WTC11 (cell line): Measurements from ENCODE around the gene THSD4. TPM values are rescaled to one million over a fixed set of nuclear protein-coding genes. Genes with fewer than 3 reads are reported as not detected.

Experiments
- ATAC-seq: fragments of 200-7000 bp; cut with Tn5 transposase; 2 replicates; pipeline ENCODE4 v1.10.0; 2021; ENCODE audit warnings: mild to moderate bottlenecking, moderate library complexity
- CTCF ChIA-PET: fragments of 300-600 bp; sonication (Branson Sonifier 250); formaldehyde crosslinking; loops from one replicate; lab custom pipeline; 2021; ENCODE audit warnings: antibody characterized with exemption; lab: Charles Lee
- POLR2A ChIA-PET: fragments of 350-600 bp; sonication (Branson Sonifier 250); formaldehyde crosslinking; loops from one replicate; lab custom pipeline; 2021; ENCODE audit warnings: antibody characterized with exemption; lab: Charles Lee
- DNase-seq: peaks from one replicate; pipeline ENCODE4 v3.0.0; 2021; ENCODE audit warnings: low spot score
- H3K27ac Mint-ChIP-seq: 2 replicates; pipeline ENCODE4 v1.8.0; 2021; ENCODE audit warnings: mixed read lengths
- H3K27me3 Mint-ChIP-seq: 2 replicates; pipeline ENCODE4 v1.8.0; 2021; ENCODE audit warnings: low read depth, mild to moderate bottlenecking, moderate library complexity, mixed read lengths
- H3K36me3 Mint-ChIP-seq: 2 replicates; pipeline ENCODE4 v1.8.0; 2021; ENCODE audit warnings: mixed read lengths
- H3K4me1 Mint-ChIP-seq: 2 replicates; pipeline ENCODE4 v1.8.0; 2022; ENCODE audit warnings: mixed read lengths
- H3K4me3 Mint-ChIP-seq: 2 replicates; pipeline ENCODE4 v1.8.0; 2021; ENCODE audit warnings: mild to moderate bottlenecking, moderate library complexity, mixed read lengths
- H3K9me3 Mint-ChIP-seq: 2 replicates; pipeline ENCODE4 v1.8.0; 2021; ENCODE audit warnings: mixed read lengths
- ATF1 ChIP-seq: sonication (generic); formaldehyde crosslinking; IDR thresholded peaks from 2 replicates; pipeline ENCODE4 v1.8.1; 2023; ENCODE audit warnings: mild to moderate bottlenecking, moderate library complexity, missing genetic modification reagents
- ELF4 ChIP-seq: sonication (generic); formaldehyde crosslinking; IDR thresholded peaks from 2 replicates; pipeline ENCODE4 v1.8.1; 2022; ENCODE audit warnings: low read depth, mild to moderate bottlenecking, moderate library complexity, missing genetic modification reagents
- EMX1 ChIP-seq: fragments of 250-450 bp; sonication (Bioruptor Pico); IDR thresholded peaks from 2 replicates; pipeline ENCODE4 v1.8.0; 2021; ENCODE audit warnings: mild to moderate bottlenecking
- ESRRA ChIP-seq: sonication (generic); formaldehyde crosslinking; IDR thresholded peaks from 2 replicates; pipeline ENCODE4 v1.8.1; 2022; ENCODE audit warnings: mild to moderate bottlenecking, missing genetic modification reagents, borderline replicate concordance
- FOXK1 ChIP-seq: sonication (generic); formaldehyde crosslinking; IDR thresholded peaks from 2 replicates; pipeline ENCODE4 v1.8.0; 2022; ENCODE audit warnings: mild to moderate bottlenecking, moderate library complexity, missing genetic modification reagents
- FOXP1 ChIP-seq: sonication (generic); formaldehyde crosslinking; IDR thresholded peaks from 2 replicates; pipeline ENCODE4 v1.8.0; 2022; ENCODE audit warnings: missing genetic modification reagents, mild to moderate bottlenecking, moderate library complexity, borderline replicate concordance
- GABPB1 ChIP-seq: sonication (generic); formaldehyde crosslinking; IDR thresholded peaks from 2 replicates; pipeline ENCODE4 v1.8.1; 2023; ENCODE audit warnings: mild to moderate bottlenecking, missing genetic modification reagents
- GRHL2 ChIP-seq: fragments of 250-450 bp; sonication (Bioruptor Pico); IDR thresholded peaks from 2 replicates; pipeline ENCODE4 v1.8.0; 2022; ENCODE audit warnings: mild to moderate bottlenecking, moderate library complexity; ENCODE audit not compliant: insufficient replicate concordance, severe bottlenecking
- IRF2 ChIP-seq: sonication (generic); formaldehyde crosslinking; IDR thresholded peaks from 2 replicates; pipeline ENCODE4 v1.8.0; 2022; ENCODE audit warnings: low read depth, missing genetic modification reagents, borderline replicate concordance
- JAZF1 ChIP-seq: fragments of 250-450 bp; sonication (Bioruptor Pico); IDR thresholded peaks from 2 replicates; pipeline ENCODE4 v1.9.0; 2021; ENCODE audit warnings: moderate library complexity, mild to moderate bottlenecking, inconsistent platforms
- NFYB ChIP-seq: sonication (generic); formaldehyde crosslinking; conservative IDR thresholded peaks from 2 replicates; pipeline ENCODE4 v1.8.0; 2022; ENCODE audit warnings: low read depth, missing genetic modification reagents
- NR1H2 ChIP-seq: sonication (generic); formaldehyde crosslinking; IDR thresholded peaks from 2 replicates; pipeline ENCODE4 v1.9.0; 2021; ENCODE audit warnings: mild to moderate bottlenecking, moderate library complexity, missing genetic modification reagents
- PRRX2 ChIP-seq: fragments of 250-450 bp; sonication (Bioruptor Pico); IDR thresholded peaks from 2 replicates; pipeline ENCODE4 v1.8.0; 2021; ENCODE audit warnings: mild to moderate bottlenecking
- RORB ChIP-seq: fragments of 250-450 bp; sonication (Bioruptor Pico); IDR thresholded peaks from 2 replicates; pipeline ENCODE4 v1.9.0; 2021; ENCODE audit warnings: mild to moderate bottlenecking
- SMAD4 ChIP-seq: sonication (generic); formaldehyde crosslinking; IDR thresholded peaks from 2 replicates; pipeline ENCODE4 v1.8.0; 2022; ENCODE audit warnings: mild to moderate bottlenecking, missing genetic modification reagents
- SOX15 ChIP-seq: fragments of 250-450 bp; sonication (Bioruptor Pico); IDR thresholded peaks from 2 replicates; pipeline ENCODE4 v1.9.0; 2021; ENCODE audit warnings: mild to moderate bottlenecking
- ZNF416 ChIP-seq: fragments of 250-450 bp; sonication (Bioruptor Pico); IDR thresholded peaks from 2 replicates; pipeline ENCODE4 v1.9.0; 2021; ENCODE audit warnings: mild to moderate bottlenecking, inconsistent platforms
- total RNA-seq: library from RNA; stranded (reverse); gene quantifications from 3 replicates; pipeline ENCODE4 v1.2.3, GENCODE V29; 2021
- TF ChIP-seq, protein P1 (sequence below): sonication (generic); formaldehyde crosslinking; IDR thresholded peaks from 2 replicates; pipeline ENCODE4 v1.8.1; 2023; ENCODE audit warnings: mild to moderate bottlenecking, missing genetic modification reagents, borderline replicate concordance
- TF ChIP-seq, protein P2 (sequence below): sonication (generic); formaldehyde crosslinking; IDR thresholded peaks from 2 replicates; pipeline ENCODE4 v1.8.0; 2023; ENCODE audit warnings: missing genetic modification reagents
- TF ChIP-seq, protein P3 (sequence below): sonication (generic); formaldehyde crosslinking; IDR thresholded peaks from 2 replicates; pipeline ENCODE4 v1.8.1; 2023; ENCODE audit warnings: mild to moderate bottlenecking, moderate library complexity, missing genetic modification reagents
- TF ChIP-seq, protein P4 (sequence below): sonication (generic); formaldehyde crosslinking; IDR thresholded peaks from 2 replicates; pipeline ENCODE4 v1.8.0; 2023; ENCODE audit warnings: mild to moderate bottlenecking, missing genetic modification reagents
- TF ChIP-seq, protein P5 (sequence below): sonication (generic); formaldehyde crosslinking; IDR thresholded peaks from 2 replicates; pipeline ENCODE4 v1.8.1; 2023; ENCODE audit warnings: mild to moderate bottlenecking, missing genetic modification reagents, moderate library complexity
- TF ChIP-seq, protein P6 (sequence below): sonication (generic); formaldehyde crosslinking; IDR thresholded peaks from 2 replicates; pipeline ENCODE4 v1.8.0; 2022; ENCODE audit warnings: mild to moderate bottlenecking, missing genetic modification reagents

Gene THSD4
- total RNA-seq, 1 experiment from 2014 or later, result 7.8 TPM

DNA sequence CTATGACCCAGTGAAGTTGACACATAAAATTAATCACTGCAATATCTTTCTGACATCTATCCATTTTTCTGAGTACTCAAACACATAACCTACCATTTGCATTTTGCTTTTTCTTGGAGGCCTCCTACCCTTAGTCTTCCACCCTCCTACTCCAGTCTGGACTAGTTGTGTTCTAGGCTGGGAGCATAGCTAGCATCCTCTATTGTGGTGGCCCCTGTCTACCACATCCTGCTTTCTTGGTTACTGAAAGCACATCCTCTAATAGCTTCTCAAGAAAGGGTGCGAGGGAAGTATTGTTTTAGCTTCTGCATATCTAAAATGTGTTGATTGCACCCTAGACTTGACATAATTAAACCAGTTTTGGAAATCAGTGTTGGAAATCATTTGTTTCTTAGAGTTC, 176.5 kb downstream of the THSD4 start (continued):
- TF ChIP-seq GABPB1 (CRISPR knock-in tag), result no peak
- no peak for TF ChIP-seq FOXP1 (CRISPR knock-in tag)
- TF ChIP-seq, all 79 proteins: peak for 0

DNA sequence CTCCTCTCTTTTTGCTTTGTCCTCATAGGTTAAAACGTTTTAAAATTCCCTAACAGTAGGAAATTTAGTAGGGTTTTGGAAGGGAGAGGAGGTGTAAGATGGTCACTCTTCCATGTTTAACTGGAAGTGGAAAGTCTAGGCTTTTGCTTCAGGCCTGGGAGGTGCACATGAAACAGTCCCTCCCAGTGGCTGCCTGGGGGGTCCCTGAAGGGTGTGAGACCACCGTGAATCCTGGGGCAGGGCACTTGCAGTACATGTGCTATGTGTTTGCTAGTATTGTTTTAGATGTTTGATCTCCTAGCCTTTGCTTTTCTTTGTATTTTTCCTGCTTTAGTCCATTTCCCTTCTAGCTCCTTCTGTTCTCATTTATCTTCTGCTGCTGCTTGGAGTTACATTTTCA, 178.5 kb downstream of the THSD4 start:
- H3K9me3 Mint-ChIP-seq, result peaks cover 19% of the 10 kb centered on the region

DNA sequence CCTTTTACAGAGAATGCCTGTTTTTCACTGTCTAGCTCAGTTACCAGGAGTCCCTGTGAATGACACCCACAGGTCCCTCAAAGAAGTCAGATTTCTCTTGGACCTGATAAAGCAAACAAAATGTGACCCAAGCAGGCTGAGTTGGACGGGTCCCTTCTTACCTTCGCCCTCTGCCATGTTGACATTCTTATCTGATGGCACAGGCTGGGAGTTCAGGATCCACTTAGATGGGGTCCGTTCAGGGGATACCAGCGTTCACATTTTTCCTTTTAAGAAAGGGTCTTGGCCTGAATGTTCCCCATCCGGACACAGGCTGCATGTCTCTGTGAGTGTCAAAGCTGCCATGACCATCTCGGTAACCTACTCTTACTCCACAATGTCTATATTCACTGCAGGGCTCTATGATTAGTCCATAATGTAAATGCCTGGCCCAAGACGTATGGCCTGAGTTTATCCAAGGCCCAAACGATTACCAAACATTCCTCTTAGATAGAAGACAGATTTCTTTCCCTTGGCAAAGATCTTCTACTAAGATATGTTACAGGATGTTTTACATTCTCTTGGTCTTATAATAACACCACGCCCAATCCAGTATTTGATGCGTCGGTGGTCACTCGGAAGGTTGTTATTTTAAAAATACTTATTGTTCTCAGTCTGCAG, 179.1 kb downstream of the THSD4 start:
- Mint-ChIP-seq H3K9me3 (peaks cover 19% of the 10 kb centered on the region), H3K36me3 (no peaks in the 10 kb centered on the region), H3K4me3 (no peak overlapping the region), H3K27me3 (no peaks in the 10 kb centered on the region), H3K4me1 (no peaks in the 10 kb centered on the region), H3K27ac (no peak overlapping the region)
- CTCF ChIA-PET, result interaction anchor here (0.5 kb wide), 1 partner anchor 367 kb away, joined by 3 read pairs; no protein-coding TSS in a partner anchor
- POLR2A ChIA-PET, result no interaction called here
- no peak for DNase-seq
- ATAC-seq, result no peak
- TF ChIP-seq SMAD4 (CRISPR knock-in tag) (no peak), EMX1 (CRISPR knock-in tag) (no peak), NR1H2 (no peak), FOXP1 (CRISPR knock-in tag) (no peak), NFYB (no peak), ATF1 (CRISPR knock-in tag) (no peak), RORB (CRISPR knock-in tag) (no peak), ELF4 (CRISPR knock-in tag) (no peak), FOXK1 (CRISPR knock-in tag) (no peak), ZNF416 (CRISPR knock-in tag) (no peak), IRF2 (no peak), PRRX2 (no peak), ESRRA (CRISPR knock-in tag) (no peak)
- TF ChIP-seq, protein P1, sequence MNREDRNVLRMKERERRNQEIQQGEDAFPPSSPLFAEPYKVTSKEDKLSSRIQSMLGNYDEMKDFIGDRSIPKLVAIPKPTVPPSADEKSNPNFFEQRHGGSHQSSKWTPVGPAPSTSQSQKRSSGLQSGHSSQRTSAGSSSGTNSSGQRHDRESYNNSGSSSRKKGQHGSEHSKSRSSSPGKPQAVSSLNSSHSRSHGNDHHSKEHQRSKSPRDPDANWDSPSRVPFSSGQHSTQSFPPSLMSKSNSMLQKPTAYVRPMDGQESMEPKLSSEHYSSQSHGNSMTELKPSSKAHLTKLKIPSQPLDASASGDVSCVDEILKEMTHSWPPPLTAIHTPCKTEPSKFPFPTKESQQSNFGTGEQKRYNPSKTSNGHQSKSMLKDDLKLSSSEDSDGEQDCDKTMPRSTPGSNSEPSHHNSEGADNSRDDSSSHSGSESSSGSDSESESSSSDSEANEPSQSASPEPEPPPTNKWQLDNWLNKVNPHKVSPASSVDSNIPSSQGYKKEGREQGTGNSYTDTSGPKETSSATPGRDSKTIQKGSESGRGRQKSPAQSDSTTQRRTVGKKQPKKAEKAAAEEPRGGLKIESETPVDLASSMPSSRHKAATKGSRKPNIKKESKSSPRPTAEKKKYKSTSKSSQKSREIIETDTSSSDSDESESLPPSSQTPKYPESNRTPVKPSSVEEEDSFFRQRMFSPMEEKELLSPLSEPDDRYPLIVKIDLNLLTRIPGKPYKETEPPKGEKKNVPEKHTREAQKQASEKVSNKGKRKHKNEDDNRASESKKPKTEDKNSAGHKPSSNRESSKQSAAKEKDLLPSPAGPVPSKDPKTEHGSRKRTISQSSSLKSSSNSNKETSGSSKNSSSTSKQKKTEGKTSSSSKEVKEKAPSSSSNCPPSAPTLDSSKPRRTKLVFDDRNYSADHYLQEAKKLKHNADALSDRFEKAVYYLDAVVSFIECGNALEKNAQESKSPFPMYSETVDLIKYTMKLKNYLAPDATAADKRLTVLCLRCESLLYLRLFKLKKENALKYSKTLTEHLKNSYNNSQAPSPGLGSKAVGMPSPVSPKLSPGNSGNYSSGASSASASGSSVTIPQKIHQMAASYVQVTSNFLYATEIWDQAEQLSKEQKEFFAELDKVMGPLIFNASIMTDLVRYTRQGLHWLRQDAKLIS (CRISPR knock-in tag), result no peak
- TF ChIP-seq, protein P2, sequence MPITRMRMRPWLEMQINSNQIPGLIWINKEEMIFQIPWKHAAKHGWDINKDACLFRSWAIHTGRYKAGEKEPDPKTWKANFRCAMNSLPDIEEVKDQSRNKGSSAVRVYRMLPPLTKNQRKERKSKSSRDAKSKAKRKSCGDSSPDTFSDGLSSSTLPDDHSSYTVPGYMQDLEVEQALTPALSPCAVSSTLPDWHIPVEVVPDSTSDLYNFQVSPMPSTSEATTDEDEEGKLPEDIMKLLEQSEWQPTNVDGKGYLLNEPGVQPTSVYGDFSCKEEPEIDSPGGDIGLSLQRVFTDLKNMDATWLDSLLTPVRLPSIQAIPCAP (CRISPR knock-in tag), result no peak
- TF ChIP-seq, protein P3, sequence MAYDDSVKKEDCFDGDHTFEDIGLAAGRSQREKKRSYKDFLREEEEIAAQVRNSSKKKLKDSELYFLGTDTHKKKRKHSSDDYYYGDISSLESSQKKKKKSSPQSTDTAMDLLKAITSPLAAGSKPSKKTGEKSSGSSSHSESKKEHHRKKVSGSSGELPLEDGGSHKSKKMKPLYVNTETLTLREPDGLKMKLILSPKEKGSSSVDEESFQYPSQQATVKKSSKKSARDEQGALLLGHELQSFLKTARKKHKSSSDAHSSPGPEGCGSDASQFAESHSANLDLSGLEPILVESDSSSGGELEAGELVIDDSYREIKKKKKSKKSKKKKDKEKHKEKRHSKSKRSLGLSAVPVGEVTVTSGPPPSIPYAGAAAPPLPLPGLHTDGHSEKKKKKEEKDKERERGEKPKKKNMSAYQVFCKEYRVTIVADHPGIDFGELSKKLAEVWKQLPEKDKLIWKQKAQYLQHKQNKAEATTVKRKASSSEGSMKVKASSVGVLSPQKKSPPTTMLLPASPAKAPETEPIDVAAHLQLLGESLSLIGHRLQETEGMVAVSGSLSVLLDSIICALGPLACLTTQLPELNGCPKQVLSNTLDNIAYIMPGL (CRISPR knock-in tag), result no peak
- TF ChIP-seq, protein P4, sequence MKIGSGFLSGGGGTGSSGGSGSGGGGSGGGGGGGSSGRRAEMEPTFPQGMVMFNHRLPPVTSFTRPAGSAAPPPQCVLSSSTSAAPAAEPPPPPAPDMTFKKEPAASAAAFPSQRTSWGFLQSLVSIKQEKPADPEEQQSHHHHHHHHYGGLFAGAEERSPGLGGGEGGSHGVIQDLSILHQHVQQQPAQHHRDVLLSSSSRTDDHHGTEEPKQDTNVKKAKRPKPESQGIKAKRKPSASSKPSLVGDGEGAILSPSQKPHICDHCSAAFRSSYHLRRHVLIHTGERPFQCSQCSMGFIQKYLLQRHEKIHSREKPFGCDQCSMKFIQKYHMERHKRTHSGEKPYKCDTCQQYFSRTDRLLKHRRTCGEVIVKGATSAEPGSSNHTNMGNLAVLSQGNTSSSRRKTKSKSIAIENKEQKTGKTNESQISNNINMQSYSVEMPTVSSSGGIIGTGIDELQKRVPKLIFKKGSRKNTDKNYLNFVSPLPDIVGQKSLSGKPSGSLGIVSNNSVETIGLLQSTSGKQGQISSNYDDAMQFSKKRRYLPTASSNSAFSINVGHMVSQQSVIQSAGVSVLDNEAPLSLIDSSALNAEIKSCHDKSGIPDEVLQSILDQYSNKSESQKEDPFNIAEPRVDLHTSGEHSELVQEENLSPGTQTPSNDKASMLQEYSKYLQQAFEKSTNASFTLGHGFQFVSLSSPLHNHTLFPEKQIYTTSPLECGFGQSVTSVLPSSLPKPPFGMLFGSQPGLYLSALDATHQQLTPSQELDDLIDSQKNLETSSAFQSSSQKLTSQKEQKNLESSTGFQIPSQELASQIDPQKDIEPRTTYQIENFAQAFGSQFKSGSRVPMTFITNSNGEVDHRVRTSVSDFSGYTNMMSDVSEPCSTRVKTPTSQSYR (CRISPR knock-in tag), result no peak

More for the DNA sequence above, 178.5 kb downstream of the THSD4 start:
- Mint-ChIP-seq H3K27ac (no peak overlapping the region), H3K27me3 (no peaks in the 10 kb centered on the region), H3K36me3 (no peaks in the 10 kb centered on the region)
- ChIA-PET CTCF (interaction anchor here (0.5 kb wide), 1 partner anchor 367 kb away, joined by 3 read pairs; no protein-coding TSS in a partner anchor), POLR2A (no interaction called here)
- DNase-seq, result no peak
- TF ChIP-seq SOX15 (CRISPR knock-in tag), result no peak
- TF ChIP-seq GRHL2, result no peak
- TF ChIP-seq, protein P5, sequence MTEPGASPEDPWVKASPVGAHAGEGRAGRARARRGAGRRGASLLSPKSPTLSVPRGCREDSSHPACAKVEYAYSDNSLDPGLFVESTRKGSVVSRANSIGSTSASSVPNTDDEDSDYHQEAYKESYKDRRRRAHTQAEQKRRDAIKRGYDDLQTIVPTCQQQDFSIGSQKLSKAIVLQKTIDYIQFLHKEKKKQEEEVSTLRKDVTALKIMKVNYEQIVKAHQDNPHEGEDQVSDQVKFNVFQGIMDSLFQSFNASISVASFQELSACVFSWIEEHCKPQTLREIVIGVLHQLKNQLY (CRISPR knock-in tag), result no peak
- TF ChIP-seq JAZF1 (CRISPR knock-in tag), result no peak
- TF ChIP-seq, protein P6, sequence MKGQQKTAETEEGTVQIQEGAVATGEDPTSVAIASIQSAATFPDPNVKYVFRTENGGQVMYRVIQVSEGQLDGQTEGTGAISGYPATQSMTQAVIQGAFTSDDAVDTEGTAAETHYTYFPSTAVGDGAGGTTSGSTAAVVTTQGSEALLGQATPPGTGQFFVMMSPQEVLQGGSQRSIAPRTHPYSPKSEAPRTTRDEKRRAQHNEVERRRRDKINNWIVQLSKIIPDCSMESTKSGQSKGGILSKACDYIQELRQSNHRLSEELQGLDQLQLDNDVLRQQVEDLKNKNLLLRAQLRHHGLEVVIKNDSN, result no peak
- TF ChIP-seq, all 79 proteins: peak for 0
- no peak overlapping the region for H3K4me3 Mint-ChIP-seq
- H3K4me1 Mint-ChIP-seq, result no peaks in the 10 kb centered on the region
- ATAC-seq, result no peak
